Umbilical cord (tissue), 2 donors: ENCODE data around the gene ATP9B. TPM values are rescaled to one million over a fixed set of nuclear protein-coding genes. Genes with fewer than 3 reads are reported as not detected.
A peak's percentile ranks its signal among the peaks of the same experiment; 100 is the strongest.
"Not testable (repeated sequence)": the region's sequence is repeated elsewhere in the genome, so short reads cannot be mapped to it uniquely, and the experiment has no call there.

ENCODE experiments used
- DNase-seq: peaks from one replicate; pipeline ENCODE4 v3.0.0-alpha.2; 2015; ENCODE audit warnings: low spot score
- total RNA-seq: library from RNA; depleted of rRNA; stranded (reverse); fragments of >200 nt; gene quantifications from one replicate; pipeline ENCODE4 v1.2.3, GENCODE V29; 2014; ENCODE audit warnings: low replicate concordance; ENCODE audit not compliant: insufficient read depth

Gene ATP9B
- total RNA-seq, 1 donor from 2014 or later = 48.4 TPM

- no peak for DNase-seq
These were observed 64.5 kb downstream of the ATP9B start for GRCh38 chr18:79133724-79134123.

GRCh38 chr18:79135924-79136323 is 66.7 kb downstream of the ATP9B start:
- DNase-seq = no peak

- no peak for DNase-seq
These were observed 67.5 kb downstream of the ATP9B start for GRCh38 chr18:79136742-79137141.

- no peak for DNase-seq
These were observed 70.0 kb downstream of the ATP9B start for GRCh38 chr18:79139206-79139605.

GRCh38 chr18:79147014-79147413 is 77.8 kb downstream of the ATP9B start:
- no peak for DNase-seq

GRCh38 chr18:79151191-79151590 is 82.0 kb downstream of the ATP9B start:
- no peak for DNase-seq

- no peak for DNase-seq
These were observed 87.1 kb downstream of the ATP9B start for GRCh38 chr18:79156327-79156726.

GRCh38 chr18:79164706-79165105 is 95.5 kb downstream of the ATP9B start:
- DNase-seq = no peak

- no peak for DNase-seq
These were observed 97.5 kb downstream of the ATP9B start for GRCh38 chr18:79166702-79167101.

GRCh38 chr18:79167526-79168190 is 98.5 kb downstream of the ATP9B start:
- no peak for DNase-seq

GRCh38 chr18:79169958-79170555 is 100.9 kb downstream of the ATP9B start:
- no peak for DNase-seq

- not testable (repeated sequence) for DNase-seq
These were observed 103.1 kb downstream of the ATP9B start for GRCh38 chr18:79172331-79172730.

- no peak for DNase-seq
These were observed 104.5 kb downstream of the ATP9B start for GRCh38 chr18:79173742-79174141.

GRCh38 chr18:79178113-79178531 is 108.9 kb downstream of the ATP9B start:
- DNase-seq = no peak

GRCh38 chr18:79182047-79182713 is 113.0 kb downstream of the ATP9B start:
- DNase-seq = no peak

GRCh38 chr18:79185648-79186047 is 116.5 kb downstream of the ATP9B start:
- no peak for DNase-seq

GRCh38 chr18:79186649-79187048 is 117.5 kb downstream of the ATP9B start:
- DNase-seq = no peak

GRCh38 chr18:79187532-79188277 is 118.5 kb downstream of the ATP9B start:
- DNase-seq = peak; percentile 5

- DNase-seq = no peak
These were observed 122.2 kb downstream of the ATP9B start for GRCh38 chr18:79191418-79191817.

GRCh38 chr18:79191956-79192355 is 122.8 kb downstream of the ATP9B start:
- no peak for DNase-seq

GRCh38 chr18:79193826-79194225 is 124.6 kb downstream of the ATP9B start:
- DNase-seq = no peak
